ENCODE measurements around the gene ACOT8. TPM values are rescaled to one million over a fixed set of nuclear protein-coding genes. Genes with fewer than 3 reads are reported as not detected.
A peak's percentile ranks its signal among the peaks of the same experiment; 100 is the strongest.

The ACOT8 gene
- total RNA-seq, 1 donor from 2014 or later: 25.6 TPM

GRCh38 chr20:45899046-45899835, 42.0 kb upstream of the ACOT8 start:
- no peak for DNase-seq

GRCh38 chr20:45898285-45898684, 41.1 kb upstream of the ACOT8 start:
- Histone ChIP-seq H3K9me3 (no peaks in the 10 kb centered on the region), H3K27me3 (ENCODE audit: low read depth) (no peaks in the 10 kb centered on the region), H3K4me1 (peaks cover 5% of the 10 kb centered on the region), H3K36me3 (peaks cover 96% of the 10 kb centered on the region), H3K27ac (no peak overlapping the region), H3K4me3 (no peak overlapping the region)
- DNase-seq (no peak), ATAC-seq (no peak)
- no peak for TF ChIP-seq CTCF (IDR thresholded peaks at IDR 0.05)
- intact Hi-C loops (cut with DNase I): no loop called here

More at GRCh38 chr20:45899046-45899835, 42.0 kb upstream of the ACOT8 start:
- peaks cover 94% of the 10 kb centered on the region for H3K36me3 ChIP-seq
- no peak for TF ChIP-seq CTCF (IDR thresholded peaks at IDR 0.05)
- no peak overlapping the region for H3K4me3 ChIP-seq
- no peaks in the 10 kb centered on the region for H3K9me3 ChIP-seq
- no peaks in the 10 kb centered on the region for H3K4me1 ChIP-seq
- H3K27ac ChIP-seq: no peak overlapping the region
- ATAC-seq: peak in 1 of 2 donors; percentile 41
- intact Hi-C loops (cut with DNase I): no loop called here
- H3K27me3 ChIP-seq (ENCODE audit: low read depth): no peaks in the 10 kb centered on the region

GRCh38 chr20:45897692-45898091, 40.5 kb upstream of the ACOT8 start:
- Histone ChIP-seq H3K4me3 (no peak overlapping the region), H3K27ac (no peak overlapping the region), H3K4me1 (peaks cover 11% of the 10 kb centered on the region), H3K9me3 (no peaks in the 10 kb centered on the region), H3K27me3 (ENCODE audit: low read depth) (no peaks in the 10 kb centered on the region), H3K36me3 (peaks cover 98% of the 10 kb centered on the region)
- intact Hi-C loops (cut with DNase I): no loop called here
- TF ChIP-seq CTCF (IDR thresholded peaks at IDR 0.05): no peak
- DNase-seq (no peak), ATAC-seq (no peak)

GRCh38 chr20:45897289-45897688, 40.1 kb upstream of the ACOT8 start:
- no peak for DNase-seq
- H3K4me3 ChIP-seq: no peak overlapping the region
- H3K27me3 ChIP-seq (ENCODE audit: low read depth): no peaks in the 10 kb centered on the region
- no peak for ATAC-seq
- intact Hi-C loops (cut with DNase I): no loop called here
- peaks cover 15% of the 10 kb centered on the region for H3K4me1 ChIP-seq
- no peak overlapping the region for H3K27ac ChIP-seq
- no peak for TF ChIP-seq CTCF (IDR thresholded peaks at IDR 0.05)
- no peaks in the 10 kb centered on the region for H3K9me3 ChIP-seq
- H3K36me3 ChIP-seq: peaks cover 98% of the 10 kb centered on the region

- Histone ChIP-seq H3K36me3 (peaks cover 92% of the 10 kb centered on the region), H3K27me3 (ENCODE audit: low read depth) (no peaks in the 10 kb centered on the region), H3K27ac (no peak overlapping the region), H3K4me3 (no peak overlapping the region), H3K9me3 (no peaks in the 10 kb centered on the region), H3K4me1 (peaks cover 20% of the 10 kb centered on the region)
- no peak for TF ChIP-seq CTCF (IDR thresholded peaks at IDR 0.05)
- ATAC-seq: no peak
- DNase-seq: no peak
- intact Hi-C loops (cut with DNase I): no loop called here
These were observed 39.5 kb upstream of the ACOT8 start for GRCh38 chr20:45896641-45897161.
